HepG2 (cell line): ENCODE measurements around the gene TIFAB. TPM values are rescaled to one million over a fixed set of nuclear protein-coding genes. Genes with fewer than 3 reads are reported as not detected.

Experiments used
- ATAC-seq: fragments of 200-7000 bp; cut with Tn5 transposase; 3 replicates; pipeline ENCODE4 v1.9.1; 2020; ENCODE audit warnings: mild to moderate bottlenecking, moderate library complexity
- BruUV-seq: library from RNA; stranded (reverse); fragments of 400-500 nt; replicated peaks from 2 replicates; lab custom pipeline; 2021; lab: Mats Ljungman, UMichigan
- CTCF ChIA-PET: fragments of 300-600 bp; formaldehyde crosslinking; extraction: SDS; loops from one replicate; lab custom pipeline; 2021; ENCODE audit warnings: low total read pairs, inconsistent platforms, low intra/inter-chr PET ratio; lab: Yijun Ruan, JAX
- POLR2A ChIA-PET: fragments of 350-600 bp; sonication (Branson Sonifier 250); formaldehyde crosslinking; loops from one replicate; lab custom pipeline; 2020; ENCODE audit warnings: antibody characterized with exemption, inconsistent platforms; lab: Yijun Ruan, JAX
- DNase-seq: peaks from one replicate; pipeline ENCODE4 v3.0.0-alpha.2; 2015; ENCODE audit warnings: low spot score
- FAIRE-seq: peaks from 3 replicates; lab custom pipeline; 2011; peaks lifted over from hg19 to GRCh38; lab: Jason Lieb, UNC
- H2AFZ ChIP-seq: one replicate; pipeline ENCODE4 v1.6.1; 2011; ENCODE audit warnings: low read length, inconsistent platforms
- H3K27ac ChIP-seq: fragments of 300-600 bp; 3 replicates; pipeline ENCODE4 v1.8.0; 2011; ENCODE audit warnings: mixed run types, mild to moderate bottlenecking, mixed read lengths, low read length, inconsistent platforms; ENCODE audit not compliant: insufficient read depth; ENCODE audit errors: extremely low read length
- H3K27me3 ChIP-seq, 2 experiments: fragments of 200-600 bp in 1 of 2; 2 replicates in 1 of 2; 3 replicates in 1 of 2; pipeline versions ENCODE4 v1.6.0 to v1.8.0; 2011; ENCODE audit warnings: low read length in 2 of 2, mild to moderate bottlenecking in 2 of 2, moderate library complexity in 2 of 2, inconsistent platforms in 1 of 2; ENCODE audit not compliant: insufficient read depth in 2 of 2, control insufficient read depth in 1 of 2
- H3K36me3 ChIP-seq, 2 experiments: fragments of 200-600 bp in 1 of 2; replicated peaks in 1 of 2; 2 replicates in 1 of 2; 3 replicates in 1 of 2; pipeline versions ENCODE4 v1.5.1 to v1.8.0; 2011; ENCODE audit warnings: low read length in 2 of 2, inconsistent platforms in 1 of 2; ENCODE audit not compliant: insufficient read depth in 2 of 2, control insufficient read depth in 1 of 2
- H3K4me1 ChIP-seq: 2 replicates; pipeline ENCODE4 v1.5.1; 2012; ENCODE audit warnings: low read length, inconsistent platforms; ENCODE audit not compliant: insufficient read depth
- H3K4me2 ChIP-seq: 2 replicates; pipeline ENCODE4 v1.6.0; 2011; ENCODE audit warnings: low read depth, low read length, inconsistent platforms
- H3K4me3 ChIP-seq, 3 experiments: fragments of 200-600 bp in 1 of 3; sonication (generic), shearing (Covaris generic) in 1 of 3; replicated peaks in 1 of 3; 2 replicates each; pipeline ENCODE4 v1.5.1; 2011 to 2016; ENCODE audit warnings: low read length in 3 of 3, inconsistent platforms in 2 of 3, low read depth in 2 of 3, mild to moderate bottlenecking in 2 of 3, control low read depth in 1 of 3, mixed read lengths in 1 of 3; ENCODE audit not compliant: insufficient read depth in 1 of 3
- H3K79me2 ChIP-seq: one replicate; pipeline ENCODE4 v1.6.1; 2011; ENCODE audit warnings: low read length, inconsistent platforms; ENCODE audit not compliant: insufficient read depth
- H3K9ac ChIP-seq: 2 replicates; pipeline ENCODE4 v1.6.0; 2011; ENCODE audit warnings: mild to moderate bottlenecking, low read depth, low read length, inconsistent platforms; ENCODE audit not compliant: insufficient read depth
- H3K9me3 ChIP-seq: 2 replicates; pipeline ENCODE4 v1.5.1; 2012; ENCODE audit warnings: mild to moderate bottlenecking, low read length
- H4K20me1 ChIP-seq: 2 replicates; pipeline ENCODE4 v1.6.0; 2011; ENCODE audit warnings: inconsistent platforms, mild to moderate bottlenecking, low read length, moderate library complexity; ENCODE audit not compliant: insufficient read depth
- EED ChIP-seq: sonication (generic); formaldehyde crosslinking; IDR thresholded peaks from 2 replicates; pipeline ENCODE4 v1.5.0; 2020; ENCODE audit warnings: mild to moderate bottlenecking, missing genetic modification reagents
- HHEX ChIP-seq: IDR thresholded peaks from 2 replicates; pipeline ENCODE4 v1.6.1; 2016; ENCODE audit warnings: control low read depth
- HNF1B ChIP-seq: sonication (generic); formaldehyde crosslinking; IDR thresholded peaks from 2 replicates; pipeline ENCODE4 v1.5.1; 2020; ENCODE audit warnings: mild to moderate bottlenecking, moderate library complexity, missing genetic modification reagents
- HNRNPK ChIP-seq: fragments of 200-400 bp; formaldehyde crosslinking; IDR thresholded peaks from 2 replicates; pipeline ENCODE4 v1.6.1; 2018; ENCODE audit warnings: low read length, low read depth, moderate library complexity, mild to moderate bottlenecking; ENCODE audit not compliant: poor library complexity, severe bottlenecking
- IKZF1 ChIP-seq: fragments of 450-650 bp; IDR thresholded peaks from 2 replicates; pipeline ENCODE4 v1.7.1; 2016
- JUN ChIP-seq: sonication (generic); formaldehyde crosslinking; IDR thresholded peaks from 2 replicates; pipeline ENCODE4 v1.4.0; 2020; ENCODE audit warnings: mild to moderate bottlenecking, missing genetic modification reagents
- MAX ChIP-seq: IDR thresholded peaks from 2 replicates; pipeline ENCODE4 v1.6.1; 2012; ENCODE audit warnings: inconsistent platforms
- MXI1 ChIP-seq: IDR thresholded peaks from 3 replicates; pipeline ENCODE4 v1.6.1; 2012; ENCODE audit warnings: low read depth, low read length, inconsistent platforms, borderline replicate concordance
- SALL1 ChIP-seq: sonication (generic); formaldehyde crosslinking; IDR thresholded peaks from 2 replicates; pipeline ENCODE4 v1.8.0; 2022; ENCODE audit warnings: mild to moderate bottlenecking, missing genetic modification reagents
- TFAP4 ChIP-seq: sonication (generic); IDR thresholded peaks from 2 replicates; pipeline ENCODE4 v1.6.1; 2016; ENCODE audit warnings: low read depth, borderline replicate concordance
- TRIM22 ChIP-seq: fragments of 450-650 bp; IDR thresholded peaks from 2 replicates; pipeline ENCODE4 v1.6.1; 2017
- ZNF34 ChIP-seq: sonication (generic); formaldehyde crosslinking; IDR thresholded peaks from 2 replicates; pipeline ENCODE4 v1.4.0; 2020; ENCODE audit warnings: mild to moderate bottlenecking, missing genetic modification reagents, borderline replicate concordance
- ZNF512B ChIP-seq: sonication (generic); formaldehyde crosslinking; IDR thresholded peaks from 2 replicates; pipeline ENCODE4 v1.5.1; 2020; ENCODE audit warnings: missing genetic modification reagents, mild to moderate bottlenecking, borderline replicate concordance
- ZNF577 ChIP-seq: sonication (generic); formaldehyde crosslinking; IDR thresholded peaks from 2 replicates; pipeline ENCODE4 v1.4.0; 2020; ENCODE audit warnings: mild to moderate bottlenecking, low read depth, missing genetic modification reagents, borderline replicate concordance
- ZNF772 ChIP-seq: sonication (generic); formaldehyde crosslinking; IDR thresholded peaks from 2 replicates; pipeline ENCODE4 v1.5.0; 2020; ENCODE audit warnings: mild to moderate bottlenecking, missing genetic modification reagents
- WGBS: methylation state at CpG from one replicate; pipeline ENCODE4 v1.1.6; 2017; ENCODE audit warnings: low lambda C conversion rate; 5-methylcytosine and 5-hydroxymethylcytosine counted together
- in situ Hi-C: cut with HindIII; loops from 2 replicates; pipeline ENCODE4 v1.10.0; 2017; ENCODE audit warnings: low pct_unique_long_range_greater_than_20kb; ENCODE audit not compliant: extremely low pct_ligation_motif_present
- intact Hi-C: fragments of 100-400 bp; cut with micrococcal nuclease; formaldehyde crosslinking; loops from one replicate; pipeline ENCODE4 v1.10.0; 2022; ENCODE audit not compliant: unreplicated experiment
- polyA plus RNA-seq, 8 experiments: library from polyadenylated mRNA; depleted of rRNA in 3 of 8; stranded (reverse) in 7 of 8; unstranded in 1 of 8; fragments of >200 nt; fragmentation: Illumina TruSeq in 4 of 8; extraction: Trizol in 4 of 8; gene quantifications; 2 replicates each; pipeline versions ENCODE4 v1.2.1 to v1.2.3, GENCODE V29; 2011 to 2016; ENCODE audit warnings: low read depth in 4 of 8, missing spikeins in 1 of 8, mixed read lengths in 1 of 8; ENCODE audit not compliant: insufficient read depth in 1 of 8
- total RNA-seq, 5 experiments: library from RNA; depleted of rRNA; stranded (reverse); fragments of >200 nt; fragmentation: Illumina TruSeq; extraction: Trizol; gene quantifications; 2 replicates each; pipeline ENCODE4 v1.2.3, GENCODE V29; 2016; ENCODE audit warnings: low read depth in 1 of 5

Gene TIFAB
- total and polyA plus RNA-seq, 2 of the 13 experiments (the other 11 are each of a cell fraction or from before 2014, with no cell fraction given): not detected

- TF ChIP-seq HNF1B (no peak), SALL1 (CRISPR knock-in tag) (no peak), IKZF1 (no peak)
Observed at GRCh38 chr5:135438636-135439221, 13.4 kb downstream of the TIFAB start (continued).

- CTCF ChIA-PET: no interaction called here
- H3K79me2 ChIP-seq: no peaks in the 10 kb centered on the region
- H3K4me2 ChIP-seq: peak overlapping the region; percentile 26; the same call in 1 of the 2 replicates
- H3K4me3 ChIP-seq: no peak overlapping the region
- DNase-seq (peak; percentile 34), FAIRE-seq (no peak), ATAC-seq (peak; percentile 32)
- intact Hi-C loops: loop anchor here (10.0 kb wide), 1 partner anchor 113 kb away; no protein-coding TSS in a partner anchor
- 32% methylated on average over 5 of the region's 13 CpGs for WGBS
- H3K36me3 ChIP-seq: no peaks in the 10 kb centered on the region
- no peaks in the 10 kb centered on the region for H4K20me1 ChIP-seq
- peaks cover 3 to 33% of the 10 kb centered on the region in 2 experiments; a peak in 4 of 5 replicates for H3K27me3 ChIP-seq
- in situ Hi-C loops: no loop called here
- no TSS peak for BruUV-seq
- H3K9ac ChIP-seq: no peak overlapping the region
- POLR2A ChIA-PET: no interaction called here
- no peaks in the 10 kb centered on the region for H3K9me3 ChIP-seq
- no peak overlapping the region for H3K27ac ChIP-seq
- no peak overlapping the region for H2AFZ ChIP-seq
- H3K4me1 ChIP-seq: peaks cover 51% of the 10 kb centered on the region
- TF ChIP-seq ZNF34 (no peak), TRIM22 (no peak), ZNF512B (CRISPR knock-in tag) (no peak), TFAP4 (peak; percentile 21; the same call in 1 of the 2 replicates), HNRNPK (no peak), EED (CRISPR knock-in tag) (no peak), MAX (peak; percentile 73), ZNF772 (CRISPR knock-in tag) (no peak), HHEX (CRISPR knock-in tag) (no peak), ZNF577 (CRISPR knock-in tag) (no peak), MXI1 (peak; percentile 46; the same call in 1 of the 3 replicates), JUN (CRISPR knock-in tag) (no peak)
Observed at GRCh38 chr5:135437796-135438560, 14.2 kb downstream of the TIFAB start.
